H1 (cell line): ENCODE data around the gene BCAS3. TPM values are rescaled to one million over a fixed set of nuclear protein-coding genes. Genes with fewer than 3 reads are reported as not detected.

Experiments used
- CTCF ChIA-PET: fragments of 300-600 bp; sonication (Branson Sonifier 250); formaldehyde crosslinking; loops from one replicate; lab custom pipeline; 2021; ENCODE audit not compliant: partially characterized antibody; lab: Charles Lee
- POLR2A ChIA-PET: fragments of 300-600 bp; sonication (Branson Sonifier 250); formaldehyde crosslinking; loops from one replicate; lab custom pipeline; 2021; ENCODE audit warnings: inconsistent platforms; ENCODE audit not compliant: partially characterized antibody; lab: Charles Lee
- DNase-seq, 2 experiments: peaks; one replicate each; pipeline versions ENCODE4 v3.0.0 to v3.0.0-alpha.2; 2010 to 2022; ENCODE audit warnings: low spot score in 2 of 2, low read depth in 1 of 2, mixed read lengths in 1 of 2
- FAIRE-seq: peaks from 2 replicates; lab custom pipeline; 2011; peaks lifted over from hg19 to GRCh38; lab: Jason Lieb, UNC
- H2AFZ ChIP-seq: 2 replicates; pipeline ENCODE4 v1.8.1; 2012; ENCODE audit warnings: low read length, inconsistent platforms
- H2AK5ac ChIP-seq: 2 replicates; pipeline ENCODE4 v1.6.1; 2013; ENCODE audit warnings: low read depth, low read length
- H2BK120ac ChIP-seq: replicated peaks from 2 replicates; pipeline ENCODE3; 2013; ENCODE audit warnings: low read depth, low read length, inconsistent platforms
- H2BK12ac ChIP-seq: 2 replicates; pipeline ENCODE4 v1.6.1; 2013; ENCODE audit warnings: low read depth, low read length
- H2BK15ac ChIP-seq: 2 replicates; pipeline ENCODE4 v1.6.1; 2013; ENCODE audit warnings: low read length
- H2BK20ac ChIP-seq: 2 replicates; pipeline ENCODE4 v1.6.1; 2013; ENCODE audit warnings: low read length
- H2BK5ac ChIP-seq: 2 replicates; pipeline ENCODE4 v1.6.1; 2013; ENCODE audit warnings: low read depth, low read length
- H3K14ac ChIP-seq: 2 replicates; pipeline ENCODE4 v1.6.1; 2013; ENCODE audit warnings: inconsistent platforms; ENCODE audit not compliant: insufficient read length
- H3K18ac ChIP-seq: 2 replicates; pipeline ENCODE4 v1.6.1; 2013; ENCODE audit warnings: low read length; ENCODE audit errors: extremely low read depth
- H3K23ac ChIP-seq: 2 replicates; pipeline ENCODE4 v1.6.1; 2013; ENCODE audit warnings: inconsistent platforms; ENCODE audit not compliant: insufficient read length
- H3K23me2 ChIP-seq: 2 replicates; pipeline ENCODE4 v1.6.1; 2013; ENCODE audit warnings: low read depth, low read length
- H3K27ac ChIP-seq: 2 replicates; pipeline ENCODE4 v1.6.1; 2011; ENCODE audit warnings: low read depth, low read length, inconsistent platforms
- H3K27me3 ChIP-seq, 4 experiments: replicated peaks in 1 of 4; 1 replicate in 1 of 4; 2 replicates in 3 of 4; pipeline versions ENCODE4 v1.6.1 to v1.8.1; 2011 to 2013; ENCODE audit warnings: low read length in 3 of 4, mild to moderate bottlenecking in 3 of 4, inconsistent platforms in 2 of 4, mixed read lengths in 2 of 4, moderate library complexity in 1 of 4; ENCODE audit not compliant: control insufficient read depth in 3 of 4, insufficient read depth in 3 of 4; ENCODE audit errors: extremely low read depth in 1 of 4
- H3K36me3 ChIP-seq, 4 experiments: 2 replicates each; pipeline versions ENCODE4 v1.6.1 to v1.8.1; 2011 to 2013; ENCODE audit warnings: mild to moderate bottlenecking in 4 of 4, low read length in 3 of 4, moderate library complexity in 2 of 4, control low read depth in 1 of 4, inconsistent platforms in 1 of 4; ENCODE audit not compliant: insufficient read depth in 4 of 4, control insufficient read depth in 2 of 4
- H3K4ac ChIP-seq: replicated peaks from 2 replicates; pipeline ENCODE3; 2013; ENCODE audit warnings: low read length, low read depth, mixed read lengths, inconsistent platforms; ENCODE audit not compliant: insufficient read length
- H3K4me1 ChIP-seq, 4 experiments: replicated peaks in 1 of 4; 1 replicate in 1 of 4; 2 replicates in 3 of 4; pipeline versions ENCODE4 v1.6.1 to v1.8.1; 2011 to 2013; ENCODE audit warnings: low read length in 3 of 4, inconsistent platforms in 2 of 4, mixed read lengths in 1 of 4; ENCODE audit not compliant: insufficient read depth in 4 of 4, control insufficient read depth in 3 of 4
- H3K4me2 ChIP-seq, 2 experiments: 2 replicates each; pipeline versions ENCODE4 v1.6.1 to v1.8.1; 2011 to 2013; ENCODE audit warnings: low read depth in 2 of 2, low read length in 2 of 2, control low read depth in 1 of 2, inconsistent platforms in 1 of 2, mild to moderate bottlenecking in 1 of 2; ENCODE audit not compliant: insufficient read depth in 1 of 2
- H3K4me3 ChIP-seq, 4 experiments: fragments of 200-600, 300-600 bp in 1 of 4; sonication (generic), shearing (Covaris generic), sonication (Bioruptor Twin) in 1 of 4; 2 replicates each; pipeline versions ENCODE4 v1.5.1 to v1.8.1; 2011 to 2016; ENCODE audit warnings: low read length in 4 of 4, low read depth in 3 of 4, control low read depth in 2 of 4, inconsistent platforms in 2 of 4, mild to moderate bottlenecking in 2 of 4, mixed read lengths in 1 of 4, moderate library complexity in 1 of 4; ENCODE audit not compliant: insufficient read depth in 2 of 4; ENCODE audit errors: extremely low read depth in 1 of 4
- H3K56ac ChIP-seq: replicated peaks from 2 replicates; pipeline ENCODE3; 2013; ENCODE audit warnings: low read depth, mild to moderate bottlenecking, mixed read lengths, low read length, inconsistent platforms; ENCODE audit not compliant: insufficient read length
- H3K79me1 ChIP-seq: 2 replicates; pipeline ENCODE4 v1.6.1; 2013; ENCODE audit warnings: low read depth, low read length, control low read depth
- H3K79me2 ChIP-seq, 2 experiments: 2 replicates each; pipeline versions ENCODE4 v1.6.1 to v1.8.1; 2012 to 2013; ENCODE audit warnings: low read length in 2 of 2, mild to moderate bottlenecking in 2 of 2, inconsistent platforms in 1 of 2; ENCODE audit not compliant: insufficient read depth in 2 of 2, control insufficient read depth in 1 of 2
- H3K9ac ChIP-seq, 4 experiments: replicated peaks in 1 of 4; 1 replicate in 1 of 4; 2 replicates in 3 of 4; pipeline versions ENCODE4 v1.6.1 to v1.8.1; 2011 to 2013; ENCODE audit warnings: low read depth in 3 of 4, low read length in 3 of 4, control low read depth in 2 of 4, mild to moderate bottlenecking in 2 of 4, moderate library complexity in 2 of 4, inconsistent platforms in 1 of 4; ENCODE audit errors: extremely low read depth in 1 of 4
- H3K9me3 ChIP-seq, 2 experiments: 2 replicates each; pipeline versions ENCODE4 v1.6.1 to v1.8.1; 2012 to 2013; ENCODE audit warnings: mild to moderate bottlenecking in 2 of 2, moderate library complexity in 2 of 2, control low read depth in 1 of 2, inconsistent platforms in 1 of 2, low read depth in 1 of 2, low read length in 1 of 2, mixed read lengths in 1 of 2; ENCODE audit not compliant: insufficient read depth in 2 of 2
- H4K20me1 ChIP-seq, 2 experiments: replicated peaks in 1 of 2; 2 replicates each; pipeline versions ENCODE3 to v1.8.1; 2011 to 2013; ENCODE audit warnings: inconsistent platforms in 2 of 2, low read length in 2 of 2, mild to moderate bottlenecking in 1 of 2; ENCODE audit not compliant: insufficient read depth in 2 of 2, control insufficient read depth in 1 of 2
- H4K5ac ChIP-seq: 2 replicates; pipeline ENCODE4 v1.6.1; 2013; ENCODE audit warnings: low read length, low read depth, mixed read lengths, inconsistent platforms; ENCODE audit not compliant: insufficient read length
- H4K8ac ChIP-seq: 2 replicates; pipeline ENCODE4 v1.8.0; 2013; ENCODE audit warnings: mild to moderate bottlenecking, moderate library complexity, low read length, inconsistent platforms; ENCODE audit not compliant: insufficient read depth; ENCODE audit errors: extremely low read depth
- H4K91ac ChIP-seq: replicated peaks from 2 replicates; pipeline ENCODE3; 2013; ENCODE audit warnings: low read length, mixed read lengths, inconsistent platforms; ENCODE audit not compliant: insufficient read length
- BCL11A ChIP-seq, 2 experiments: IDR thresholded peaks; one replicate each; pipeline ENCODE4 v1.6.1; 2011; ENCODE audit warnings: low read depth in 2 of 2, low read length in 2 of 2, mild to moderate bottlenecking in 2 of 2
- CHD2 ChIP-seq: IDR thresholded peaks from 2 replicates; pipeline ENCODE4 v1.6.1; 2012; ENCODE audit warnings: low read length, improper control_type of control experiment
- FOSL1 ChIP-seq: IDR thresholded peaks from 2 replicates; pipeline ENCODE4 v1.6.1; 2011; ENCODE audit warnings: mild to moderate bottlenecking, low read depth, low read length, moderate library complexity; ENCODE audit not compliant: insufficient read depth
- GTF2F1 ChIP-seq: IDR thresholded peaks from 2 replicates; pipeline ENCODE4 v1.6.1; 2012; ENCODE audit warnings: low read depth, low read length, improper control_type of control experiment, borderline replicate concordance
- SUZ12 ChIP-seq: fragments of 200-600 bp; sonication (generic); IDR thresholded peaks from 2 replicates; pipeline ENCODE4 v1.6.1; 2012; ENCODE audit warnings: mild to moderate bottlenecking, inconsistent platforms, low read length, moderate library complexity, mixed read lengths
- WGBS, 2 experiments: shearing (Covaris generic) in 1 of 2; methylation state at CpG; one replicate each; pipeline versions ENCODE4 v1.1.6 to v1.1.7; 2013 to 2015; ENCODE audit warnings: low lambda C conversion rate in 2 of 2, mixed read lengths in 2 of 2, inconsistent platforms in 1 of 2, low coverage in 1 of 2, missing lambda C conversion rate in 1 of 2; ENCODE audit not compliant: insufficient replicate concordance in 2 of 2, insufficient coverage in 1 of 2, insufficient read length in 1 of 2; ENCODE audit errors: extremely low coverage in 1 of 2, missing lambda C conversion rate in 1 of 2; 5-methylcytosine and 5-hydroxymethylcytosine counted together
- polyA plus RNA-seq, 7 experiments: library from polyadenylated mRNA; depleted of rRNA in 3 of 7; stranded (reverse) in 5 of 7; unstranded in 2 of 7; fragments of >200 nt in 5 of 7; fragments of 200-250 nt in 2 of 7; gene quantifications; 1 replicate in 5 of 7; 2 replicates in 1 of 7; 4 replicates in 1 of 7; pipeline versions ENCODE4 v1.2.1 to v1.2.3, GENCODE V29; 2011 to 2013; ENCODE audit warnings: missing spikeins in 2 of 7, mixed read lengths in 2 of 7
- total RNA-seq: library from RNA; stranded (reverse); fragmentation: NEBNext Ultra II Directional; extraction: Animal tissue kit (Norgen Biotek cat#: 25700); gene quantifications from 2 replicates; pipeline ENCODE4 v1.2.1, GENCODE V29; 2021
- TF ChIP-seq, protein P1 (sequence below), 3 experiments: IDR thresholded peaks; 1 replicate in 2 of 3; 2 replicates in 1 of 3; pipeline versions ENCODE4 v1.5.1 to v1.6.1; 2011; ENCODE audit warnings: low read length in 3 of 3, mild to moderate bottlenecking in 3 of 3, inconsistent platforms in 2 of 3, low read depth in 1 of 3, moderate library complexity in 1 of 3; ENCODE audit not compliant: insufficient read depth in 1 of 3; ENCODE audit errors: control extremely low read depth in 1 of 3

BCAS3 gene
- total and polyA plus RNA-seq, 2 of the 8 experiments (the other 6 are each of a cell fraction or from before 2014, with no cell fraction given) = 9.9 to 13.3 TPM

GRCh38 chr17:61064087-61064951 is 386.7 kb downstream of the BCAS3 start:
- H3K79me2 ChIP-seq = no peaks in the 10 kb centered on the region

More at GRCh38 chr17:61064087-61064951, 386.7 kb downstream of the BCAS3 start:
- H2BK12ac ChIP-seq = no peak overlapping the region
- H3K9me3 ChIP-seq = no peaks in the 10 kb centered on the region
- no peaks in the 10 kb centered on the region for H4K20me1 ChIP-seq
- 100% methylated on average over 1 of the region's 1 CpG; no CpG with 5 or more reads in 1 of the 2 experiments for WGBS, 2 experiments
- no peak for FAIRE-seq
- H3K79me1 ChIP-seq = no peaks in the 10 kb centered on the region
- H2BK15ac ChIP-seq = no peak overlapping the region
- H3K56ac ChIP-seq = no peak overlapping the region
- H3K4me3 ChIP-seq = no peak overlapping the region
- H3K27me3 ChIP-seq = no peaks in the 10 kb centered on the region
- no peaks in the 10 kb centered on the region for H3K36me3 ChIP-seq
- CTCF ChIA-PET = no interaction called here
- no peak overlapping the region for H3K4ac ChIP-seq
- no peaks in the 10 kb centered on the region for H3K4me1 ChIP-seq
- no peak overlapping the region for H2AFZ ChIP-seq
- DNase-seq = no peak
- no peak overlapping the region for H4K8ac ChIP-seq
- H2AK5ac ChIP-seq = no peak overlapping the region
- H3K23ac ChIP-seq = no peak overlapping the region
- no peak overlapping the region for H4K91ac ChIP-seq
- no peak overlapping the region for H4K5ac ChIP-seq
- H3K27ac ChIP-seq = no peak overlapping the region
- no peak overlapping the region for H2BK5ac ChIP-seq
- no peaks in the 10 kb centered on the region for H3K23me2 ChIP-seq
- H3K14ac ChIP-seq = no peak overlapping the region
- H3K9ac ChIP-seq = no peak overlapping the region
- H2BK120ac ChIP-seq = no peak overlapping the region
- no peak for TF ChIP-seq BCL11A (IDR thresholded peaks at IDR 0.05; ENCODE audit: low read depth in 2 of 2, low read length in 2 of 2)
- TF ChIP-seq, protein P1, sequence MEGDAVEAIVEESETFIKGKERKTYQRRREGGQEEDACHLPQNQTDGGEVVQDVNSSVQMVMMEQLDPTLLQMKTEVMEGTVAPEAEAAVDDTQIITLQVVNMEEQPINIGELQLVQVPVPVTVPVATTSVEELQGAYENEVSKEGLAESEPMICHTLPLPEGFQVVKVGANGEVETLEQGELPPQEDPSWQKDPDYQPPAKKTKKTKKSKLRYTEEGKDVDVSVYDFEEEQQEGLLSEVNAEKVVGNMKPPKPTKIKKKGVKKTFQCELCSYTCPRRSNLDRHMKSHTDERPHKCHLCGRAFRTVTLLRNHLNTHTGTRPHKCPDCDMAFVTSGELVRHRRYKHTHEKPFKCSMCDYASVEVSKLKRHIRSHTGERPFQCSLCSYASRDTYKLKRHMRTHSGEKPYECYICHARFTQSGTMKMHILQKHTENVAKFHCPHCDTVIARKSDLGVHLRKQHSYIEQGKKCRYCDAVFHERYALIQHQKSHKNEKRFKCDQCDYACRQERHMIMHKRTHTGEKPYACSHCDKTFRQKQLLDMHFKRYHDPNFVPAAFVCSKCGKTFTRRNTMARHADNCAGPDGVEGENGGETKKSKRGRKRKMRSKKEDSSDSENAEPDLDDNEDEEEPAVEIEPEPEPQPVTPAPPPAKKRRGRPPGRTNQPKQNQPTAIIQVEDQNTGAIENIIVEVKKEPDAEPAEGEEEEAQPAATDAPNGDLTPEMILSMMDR (IDR thresholded peaks at IDR 0.05; ENCODE audit: control extremely low read depth in 1 of 3, insufficient read depth in 1 of 3, low read depth in 1 of 3, low read length in 3 of 3) = no peak
- TF ChIP-seq GTF2F1 = no peak
- TF ChIP-seq CHD2 = no peak
- TF ChIP-seq SUZ12 = no peak
- TF ChIP-seq FOSL1 = no peak
- TF ChIP-seq, all 59 proteins: peak for 0
- POLR2A ChIA-PET = no interaction called here
- Histone ChIP-seq H2BK20ac (no peak overlapping the region), H3K18ac (no peak overlapping the region), H3K4me2 (no peak overlapping the region)
